Transverse colon (tissue), 4 donors: ENCODE measurements around the gene ZBTB7C. TPM values are rescaled to one million over a fixed set of nuclear protein-coding genes. Genes with fewer than 3 reads are reported as not detected.

Experiments
- DNase-seq: peaks from one replicate; pipeline ENCODE4 v3.0.0-alpha.2; 2019
- H3K27ac ChIP-seq, 4 donors: fragments of 200-600 bp; sonication (generic); 2 replicates each; pipeline ENCODE4 v1.5.1; 2016 to 2018; ENCODE audit warnings: inconsistent platforms in 4 of 4
- H3K27me3 ChIP-seq: fragments of 200-600 bp; sonication (generic); 2 replicates; pipeline ENCODE4 v1.5.1; 2017; ENCODE audit warnings: inconsistent platforms
- H3K36me3 ChIP-seq, 4 donors: fragments of 200-600 bp; sonication (generic); 2 replicates each; pipeline ENCODE4 v1.5.1; 2017 to 2019; ENCODE audit warnings: inconsistent platforms in 4 of 4
- H3K4me1 ChIP-seq, 4 donors: fragments of 200-600 bp; sonication (generic); 2 replicates each; pipeline ENCODE4 v1.5.1; 2017 to 2020; ENCODE audit warnings: inconsistent platforms in 4 of 4
- H3K4me3 ChIP-seq, 4 donors: fragments of 200-600 bp; sonication (generic); 1 replicate in 1 of 4; 2 replicates in 3 of 4; pipeline versions ENCODE4 v1.5.1 to v1.6.1; 2017 to 2019; ENCODE audit warnings: inconsistent platforms in 4 of 4
- H3K9me3 ChIP-seq, 2 donors: fragments of 200-600 bp; sonication (generic); 2 replicates each; pipeline ENCODE4 v1.5.1; 2017 to 2019; ENCODE audit warnings: inconsistent platforms in 2 of 2
- CTCF ChIP-seq, 5 experiments: fragments of 200-600 bp in 3 of 5; fragments of 450-650 bp in 2 of 5; sonication (generic) in 3 of 5; IDR thresholded peaks; 1 replicate in 2 of 5; 2 replicates in 3 of 5; pipeline ENCODE4 v1.5.1; 2016 to 2017; ENCODE audit warnings: antibody characterized with exemption in 5 of 5, inconsistent platforms in 3 of 5, mild to moderate bottlenecking in 2 of 5, moderate library complexity in 1 of 5
- EP300 ChIP-seq: sonication (generic); formaldehyde crosslinking; IDR thresholded peaks from one replicate; pipeline ENCODE4 v1.6.1; 2017; ENCODE audit warnings: antibody characterized with exemption, low read depth
- POLR2A ChIP-seq: fragments of 450-650 bp; IDR thresholded peaks from one replicate; pipeline ENCODE4 v1.6.1; 2016; ENCODE audit warnings: antibody characterized with exemption, mild to moderate bottlenecking, moderate library complexity
- POLR2AphosphoS5 ChIP-seq, 3 donors: sonication (generic); formaldehyde crosslinking; IDR thresholded peaks; one replicate each; pipeline ENCODE4 v1.6.1; 2016; ENCODE audit warnings: antibody characterized with exemption in 3 of 3
- WGBS, 2 donors: methylation state at CpG; one replicate each; pipeline ENCODE4 v1.1.5; 2018; ENCODE audit warnings: low coverage in 1 of 2; 5-methylcytosine and 5-hydroxymethylcytosine counted together
- in situ Hi-C, 4 donors: fragments of 200-750 bp; cut with MboI; loops; one replicate each; pipeline versions ENCODE4 v1.15.0 to v1.15.1; 2017; ENCODE audit warnings: low sequenced_read_pairs in 3 of 4, low pct_ligation_motif_present in 1 of 4, low pct_unique_long_range_greater_than_20kb in 1 of 4
- intact Hi-C: fragments of 100-400 bp; cut with DNase I; formaldehyde crosslinking; loops from one replicate; pipeline ENCODE4 v1.15.1; 2023; ENCODE audit warnings: low total_unique reads
- total RNA-seq, 4 donors: library from RNA; depleted of rRNA; stranded (reverse); fragments of >200 nt; gene quantifications; one replicate each; pipeline ENCODE4 v1.1.0, GENCODE V29; 2016

The ZBTB7C gene
- total RNA-seq, 4 donors from 2014 or later: 38.4 to 81.2 (median 47.5) TPM

- intact Hi-C loops (no loop called here), in situ Hi-C loops (no loop called here)
- 86 to 100% methylated on average over 1 to 3 of the region's 3 CpGs for WGBS, 2 donors
- no peaks in the 10 kb centered on the region for H3K36me3 ChIP-seq
- TF ChIP-seq CTCF (IDR thresholded peaks at IDR 0.05): no peak
- TF ChIP-seq EP300: no peak
- no peak for TF ChIP-seq POLR2A
- TF ChIP-seq POLR2AphosphoS5 (IDR thresholded peaks at IDR 0.05): no peak
- peaks cover 0 to 11% (median 0%) of the 10 kb centered on the region in 4 donors for H3K4me1 ChIP-seq
- H3K4me3 ChIP-seq: no peak overlapping the region
- no peak overlapping the region for H3K27ac ChIP-seq
- H3K9me3 ChIP-seq: no peaks in the 10 kb centered on the region
- no peak for DNase-seq
- H3K27me3 ChIP-seq: no peaks in the 10 kb centered on the region
Observed at GRCh38 chr18:48121752-48122151, 287.4 kb downstream of the ZBTB7C start.

- Histone ChIP-seq H3K9me3 (no peaks in the 10 kb centered on the region), H3K4me3 (no peak overlapping the region), H3K27ac (no peak overlapping the region), H3K36me3 (no peaks in the 10 kb centered on the region), H3K4me1 (peaks cover 0 to 11% (median 0%) of the 10 kb centered on the region in 4 donors), H3K27me3 (no peaks in the 10 kb centered on the region)
- TF ChIP-seq CTCF (IDR thresholded peaks at IDR 0.05) (no peak), EP300 (no peak), POLR2AphosphoS5 (IDR thresholded peaks at IDR 0.05) (no peak), POLR2A (no peak)
- in situ Hi-C loops (no loop called here), intact Hi-C loops (loop anchor here (5.0 kb wide), 1 partner anchor 42 kb away; no protein-coding TSS in a partner anchor)
- 95 to 97% methylated on average over 5 of the region's 5 CpGs for WGBS, 2 donors
- no peak for DNase-seq
Observed at GRCh38 chr18:48119204-48119603, 290.0 kb downstream of the ZBTB7C start.

GRCh38 chr18:48116873-48117630, 292.1 kb downstream of the ZBTB7C start:
- intact Hi-C loops: loop anchor here (5.0 kb wide), 1 partner anchor 40 kb away; no protein-coding TSS in a partner anchor
- WGBS, 2 donors: 80 to 83% methylated on average over 7 to 9 of the region's 9 CpGs
- no peak for DNase-seq
- in situ Hi-C loops: no loop called here
- no peak for TF ChIP-seq EP300
- TF ChIP-seq CTCF (IDR thresholded peaks at IDR 0.05): no peak
- TF ChIP-seq POLR2AphosphoS5 (IDR thresholded peaks at IDR 0.05): no peak
- TF ChIP-seq POLR2A: no peak
- Histone ChIP-seq H3K36me3 (no peaks in the 10 kb centered on the region), H3K27me3 (no peaks in the 10 kb centered on the region), H3K27ac (no peak overlapping the region), H3K4me3 (no peak overlapping the region), H3K9me3 (no peaks in the 10 kb centered on the region), H3K4me1 (no peaks in the 10 kb centered on the region)

- TF ChIP-seq CTCF (IDR thresholded peaks at IDR 0.05) (no peak), POLR2AphosphoS5 (IDR thresholded peaks at IDR 0.05) (no peak), EP300 (no peak), POLR2A (no peak)
- intact Hi-C loops (loop anchor here (5.0 kb wide), 1 partner anchor 39 kb away; no protein-coding TSS in a partner anchor), in situ Hi-C loops (no loop called here)
- H3K9me3 ChIP-seq: no peaks in the 10 kb centered on the region
- H3K4me3 ChIP-seq: no peak overlapping the region
- H3K36me3 ChIP-seq: no peaks in the 10 kb centered on the region
- 92 to 100% methylated on average over 2 to 7 of the region's 7 CpGs for WGBS, 2 donors
- DNase-seq: no peak
- no peak overlapping the region for H3K27ac ChIP-seq
- H3K4me1 ChIP-seq: peaks cover 0 to 5% (median 0%) of the 10 kb centered on the region in 4 donors
- H3K27me3 ChIP-seq: no peaks in the 10 kb centered on the region
Observed at GRCh38 chr18:48116017-48116416, 293.2 kb downstream of the ZBTB7C start.
